Neutrophil (primary cell): ENCODE results near the gene ZSCAN21.

Experiments
- H3K27ac ChIP-seq: fragments of 200-600 bp; sonication (generic); 2 replicates; pipeline ENCODE4 v1.5.1; 2016; ENCODE audit warnings: mild to moderate bottlenecking, moderate library complexity
- H3K27me3 ChIP-seq: fragments of 200-600 bp; sonication (generic); 2 replicates; pipeline ENCODE4 v1.6.0; 2016; ENCODE audit warnings: mild to moderate bottlenecking
- H3K36me3 ChIP-seq: fragments of 200-600 bp; sonication (generic); 2 replicates; pipeline ENCODE4 v1.5.1; 2017
- H3K4me1 ChIP-seq, 2 experiments: fragments of 200-600 bp in 1 of 2; sonication (generic) in 1 of 2; 1 replicate in 1 of 2; 2 replicates in 1 of 2; pipeline versions ENCODE4 v1.5.1 to v1.6.1; 2013 to 2016; ENCODE audit warnings: low read depth in 1 of 2, low read length in 1 of 2, mild to moderate bottlenecking in 1 of 2, moderate library complexity in 1 of 2; ENCODE audit not compliant: control insufficient read depth in 1 of 2, insufficient read depth in 1 of 2
- H3K4me3 ChIP-seq, 2 experiments: fragments of 200-600 bp in 1 of 2; sonication (generic) in 1 of 2; 1 replicate in 1 of 2; 2 replicates in 1 of 2; pipeline ENCODE4 v1.5.1; 2013 to 2016; ENCODE audit warnings: low read depth in 1 of 2, low read length in 1 of 2, mild to moderate bottlenecking in 1 of 2, moderate library complexity in 1 of 2
- H3K9me3 ChIP-seq: fragments of 200-600 bp; sonication (generic); 2 replicates; pipeline ENCODE4 v1.5.1; 2016
- CTCF ChIP-seq: fragments of 200-600 bp; sonication (generic); IDR thresholded peaks from 2 replicates; pipeline ENCODE4 v1.5.1; 2016; ENCODE audit warnings: antibody characterized with exemption

ZSCAN21 gene

GRCh38 chr7:100016215-100016901 is 33.2 kb upstream of the ZSCAN21 start:
- peaks cover 5% of the 10 kb centered on the region for H3K36me3 ChIP-seq
- H3K27me3 ChIP-seq = no peaks in the 10 kb centered on the region
- H3K4me3 ChIP-seq = peak overlapping the region; percentile 82 to 98
- H3K4me1 ChIP-seq = peaks cover 54 to 55% of the 10 kb centered on the region in 2 experiments
- peak overlapping the region; percentile 94 for H3K27ac ChIP-seq
- no peak for TF ChIP-seq CTCF
- H3K9me3 ChIP-seq = no peaks in the 10 kb centered on the region

GRCh38 chr7:100017300-100017699 is 32.3 kb upstream of the ZSCAN21 start:
- no peak overlapping the region for H3K4me3 ChIP-seq
- no peaks in the 10 kb centered on the region for H3K27me3 ChIP-seq
- H3K9me3 ChIP-seq = no peaks in the 10 kb centered on the region
- peaks cover 5% of the 10 kb centered on the region for H3K36me3 ChIP-seq
- no peak overlapping the region for H3K27ac ChIP-seq
- no peak for TF ChIP-seq CTCF
- H3K4me1 ChIP-seq = peaks cover 47 to 51% of the 10 kb centered on the region in 2 experiments

- no peak overlapping the region for H3K4me3 ChIP-seq
- H3K27me3 ChIP-seq = no peaks in the 10 kb centered on the region
- no peak for TF ChIP-seq CTCF
- H3K36me3 ChIP-seq = peaks cover 5% of the 10 kb centered on the region
- H3K27ac ChIP-seq = no peak overlapping the region
- no peaks in the 10 kb centered on the region for H3K9me3 ChIP-seq
- H3K4me1 ChIP-seq = peaks cover 41 to 51% of the 10 kb centered on the region in 2 experiments
Observed at GRCh38 chr7:100017875-100018274, 31.7 kb upstream of the ZSCAN21 start.

- Histone ChIP-seq H3K27me3 (no peaks in the 10 kb centered on the region), H3K36me3 (peaks cover 24% of the 10 kb centered on the region), H3K4me1 (peaks cover 26 to 47% of the 10 kb centered on the region in 2 experiments), H3K27ac (no peak overlapping the region), H3K9me3 (no peaks in the 10 kb centered on the region), H3K4me3 (no peak overlapping the region)
- TF ChIP-seq CTCF = no peak
Observed at GRCh38 chr7:100019908-100020307, 29.7 kb upstream of the ZSCAN21 start.

- Histone ChIP-seq H3K4me3 (no peak overlapping the region), H3K4me1 (peaks cover 13 to 37% of the 10 kb centered on the region in 2 experiments), H3K27ac (peak overlapping the region; percentile 38), H3K36me3 (peaks cover 37% of the 10 kb centered on the region), H3K27me3 (no peaks in the 10 kb centered on the region), H3K9me3 (no peaks in the 10 kb centered on the region)
- no peak for TF ChIP-seq CTCF
Observed at GRCh38 chr7:100021297-100021696, 28.3 kb upstream of the ZSCAN21 start.
